NCI-H446 treated with DMSO at 0.1 percent for 48 hours (cell line): ENCODE data around the gene SNCAIP.

Experiments
- DNase-seq: peaks from one replicate; lab custom pipeline; 2025; lab: John Stamatoyannopoulos, UW

SNCAIP gene

GRCh38 chr5:122398016-122398415, 86.0 kb downstream of the SNCAIP start:
- no peak for DNase-seq

GRCh38 chr5:122400341-122400740, 88.3 kb downstream of the SNCAIP start:
- DNase-seq: no peak

GRCh38 chr5:122400938-122401337, 88.9 kb downstream of the SNCAIP start:
- peak; percentile 98 for DNase-seq

GRCh38 chr5:122401976-122402725, 90.1 kb downstream of the SNCAIP start:
- DNase-seq: peak; percentile 83

GRCh38 chr5:122402955-122403685, 91.1 kb downstream of the SNCAIP start:
- no peak for DNase-seq

GRCh38 chr5:122404018-122404417, 92.0 kb downstream of the SNCAIP start:
- peak; percentile 87 for DNase-seq

GRCh38 chr5:122404653-122405362, 92.8 kb downstream of the SNCAIP start:
- DNase-seq: no peak

GRCh38 chr5:122405751-122406150, 93.7 kb downstream of the SNCAIP start:
- DNase-seq: no peak

GRCh38 chr5:122406181-122406580, 94.1 kb downstream of the SNCAIP start:
- no peak for DNase-seq

- DNase-seq: peak; percentile 60
These were observed 96.7 kb downstream of the SNCAIP start for GRCh38 chr5:122408592-122409224.

- DNase-seq: no peak
These were observed 100.9 kb downstream of the SNCAIP start for GRCh38 chr5:122412966-122413365.

- no peak for DNase-seq
These were observed 101.7 kb downstream of the SNCAIP start for GRCh38 chr5:122413722-122414121.

GRCh38 chr5:122415030-122415800, 103.2 kb downstream of the SNCAIP start:
- peak; percentile 80 for DNase-seq

- no peak for DNase-seq
These were observed 103.7 kb downstream of the SNCAIP start for GRCh38 chr5:122415801-122416120.

- DNase-seq: peak; percentile 23
These were observed 107.3 kb downstream of the SNCAIP start for GRCh38 chr5:122419142-122419894.

- DNase-seq: peak; percentile 37
These were observed 108.1 kb downstream of the SNCAIP start for GRCh38 chr5:122420091-122420490.

- peak; percentile 38 for DNase-seq
These were observed 108.7 kb downstream of the SNCAIP start for GRCh38 chr5:122420537-122421236.

GRCh38 chr5:122421374-122422079, 109.5 kb downstream of the SNCAIP start:
- DNase-seq: no peak

- DNase-seq: no peak
These were observed 111.2 kb downstream of the SNCAIP start for GRCh38 chr5:122423221-122423620.

GRCh38 chr5:122424132-122424531, 112.1 kb downstream of the SNCAIP start:
- peak; percentile 96 for DNase-seq
